Measurements from ENCODE around the gene PIR. TPM values are rescaled to one million over a fixed set of nuclear protein-coding genes. Genes with fewer than 3 reads are reported as not detected.
A peak's percentile ranks its signal among the peaks of the same experiment; 100 is the strongest.

The PIR gene
- total and polyA plus RNA-seq, 9 of the 15 experiments (the other 6 are each of a cell fraction or from before 2014, with no cell fraction given): 7.5 to 29.8 (median 11.5) TPM

DNA sequence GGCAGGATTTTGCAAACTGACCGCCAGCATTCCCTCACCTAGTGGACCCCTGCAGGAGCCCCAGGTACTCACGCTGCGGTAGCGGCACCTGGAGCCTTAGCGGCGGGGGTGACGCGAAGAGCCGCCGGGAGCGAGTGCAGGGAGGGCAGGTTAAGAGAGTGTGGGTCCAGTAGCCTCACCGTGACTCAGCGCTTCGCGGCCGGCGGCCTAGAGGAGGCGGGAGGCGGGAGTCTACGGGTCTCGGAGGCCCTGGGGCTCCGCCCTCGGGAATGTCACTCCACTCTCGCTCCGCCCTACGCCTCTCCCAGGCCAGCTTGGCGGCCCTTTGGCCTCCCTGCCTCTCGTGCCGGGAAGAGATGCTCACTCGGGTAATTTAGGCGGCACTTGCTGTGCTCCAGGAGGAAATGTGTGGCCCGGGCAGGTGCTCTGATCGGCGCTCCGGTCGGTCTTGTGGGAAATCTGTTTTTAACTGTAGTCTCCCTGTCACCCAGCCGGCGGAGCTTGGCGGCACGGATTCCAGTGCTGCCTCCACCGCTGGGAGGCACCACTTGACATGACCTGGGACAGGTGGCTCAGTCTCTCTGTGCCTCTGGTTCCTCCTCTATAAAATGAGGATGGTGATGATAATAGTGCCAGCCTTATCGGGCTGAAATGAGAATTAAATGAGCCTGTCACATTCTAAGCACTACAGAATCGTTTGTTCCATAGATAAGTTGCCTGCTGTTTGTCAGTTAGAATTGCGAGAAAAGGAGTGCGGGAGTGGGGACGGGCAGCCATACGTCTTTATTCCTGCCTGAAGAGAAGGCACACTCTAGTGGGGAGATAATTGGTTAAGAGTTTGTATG, at the start of gene PIR (continued):
- TF ChIP-seq, protein P1, sequence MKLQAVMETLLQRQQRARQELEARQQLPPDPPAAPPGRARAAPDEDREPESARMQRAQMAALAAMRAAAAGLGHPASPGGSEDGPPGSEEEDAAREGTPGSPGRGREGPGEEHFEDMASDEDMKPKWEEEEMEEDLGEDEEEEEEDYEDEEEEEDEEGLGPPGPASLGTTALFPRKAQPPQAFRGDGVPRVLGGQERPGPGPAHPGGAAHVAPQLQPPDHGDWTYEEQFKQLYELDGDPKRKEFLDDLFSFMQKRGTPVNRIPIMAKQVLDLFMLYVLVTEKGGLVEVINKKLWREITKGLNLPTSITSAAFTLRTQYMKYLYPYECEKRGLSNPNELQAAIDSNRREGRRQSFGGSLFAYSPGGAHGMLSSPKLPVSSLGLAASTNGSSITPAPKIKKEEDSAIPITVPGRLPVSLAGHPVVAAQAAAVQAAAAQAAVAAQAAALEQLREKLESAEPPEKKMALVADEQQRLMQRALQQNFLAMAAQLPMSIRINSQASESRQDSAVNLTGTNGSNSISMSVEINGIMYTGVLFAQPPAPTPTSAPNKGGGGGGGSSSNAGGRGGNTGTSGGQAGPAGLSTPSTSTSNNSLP (IDR thresholded peaks at IDR 0.05; ENCODE audit: borderline replicate concordance, low read depth, low read length): no peak
- no peak for TF ChIP-seq HNRNPK (IDR thresholded peaks at IDR 0.05; ENCODE audit: low read depth, low read length, poor library complexity, severe bottlenecking)
- peak; percentile 84 for TF ChIP-seq RBFOX2 (IDR thresholded peaks at IDR 0.05; ENCODE audit: low read depth, low read length)
- TF ChIP-seq DIDO1 (tag; IDR thresholded peaks at IDR 0.05; ENCODE audit: low read depth): no peak
- no peak for TF ChIP-seq PPARD (CRISPR knock-in tag; IDR thresholded peaks at IDR 0.05)
- TF ChIP-seq, protein P2, sequence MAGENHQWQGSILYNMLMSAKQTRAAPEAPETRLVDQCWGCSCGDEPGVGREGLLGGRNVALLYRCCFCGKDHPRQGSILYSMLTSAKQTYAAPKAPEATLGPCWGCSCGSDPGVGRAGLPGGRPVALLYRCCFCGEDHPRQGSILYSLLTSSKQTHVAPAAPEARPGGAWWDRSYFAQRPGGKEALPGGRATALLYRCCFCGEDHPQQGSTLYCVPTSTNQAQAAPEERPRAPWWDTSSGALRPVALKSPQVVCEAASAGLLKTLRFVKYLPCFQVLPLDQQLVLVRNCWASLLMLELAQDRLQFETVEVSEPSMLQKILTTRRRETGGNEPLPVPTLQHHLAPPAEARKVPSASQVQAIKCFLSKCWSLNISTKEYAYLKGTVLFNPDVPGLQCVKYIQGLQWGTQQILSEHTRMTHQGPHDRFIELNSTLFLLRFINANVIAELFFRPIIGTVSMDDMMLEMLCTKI (IDR thresholded peaks at IDR 0.05; ENCODE audit: partially characterized antibody): no peak
- TF ChIP-seq KAT7 (CRISPR knock-in tag; IDR thresholded peaks at IDR 0.05; ENCODE audit: borderline replicate concordance): no peak
- TF ChIP-seq PTRF (tag; IDR thresholded peaks at IDR 0.05): no peak
- TF ChIP-seq, protein P3, sequence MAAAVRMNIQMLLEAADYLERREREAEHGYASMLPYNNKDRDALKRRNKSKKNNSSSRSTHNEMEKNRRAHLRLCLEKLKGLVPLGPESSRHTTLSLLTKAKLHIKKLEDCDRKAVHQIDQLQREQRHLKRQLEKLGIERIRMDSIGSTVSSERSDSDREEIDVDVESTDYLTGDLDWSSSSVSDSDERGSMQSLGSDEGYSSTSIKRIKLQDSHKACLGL (CRISPR knock-in tag; IDR thresholded peaks at IDR 0.05; ENCODE audit: borderline replicate concordance, poor library complexity, severe bottlenecking): no peak
- no peak for TF ChIP-seq ZNF197 (CRISPR knock-in tag; IDR thresholded peaks at IDR 0.05; ENCODE audit: low read depth)
- TF ChIP-seq DNMT1 (IDR thresholded peaks at IDR 0.05): no peak
- TF ChIP-seq CREBBP (IDR thresholded peaks at IDR 0.05; ENCODE audit: low read depth, low read length): no peak
- TF ChIP-seq ZNF121 (CRISPR knock-in tag; conservative IDR thresholded peaks at IDR 0.05): no peak
- TF ChIP-seq HDAC6 (IDR thresholded peaks at IDR 0.05; ENCODE audit: low read depth, low read length): no peak
- TF ChIP-seq, protein P4, sequence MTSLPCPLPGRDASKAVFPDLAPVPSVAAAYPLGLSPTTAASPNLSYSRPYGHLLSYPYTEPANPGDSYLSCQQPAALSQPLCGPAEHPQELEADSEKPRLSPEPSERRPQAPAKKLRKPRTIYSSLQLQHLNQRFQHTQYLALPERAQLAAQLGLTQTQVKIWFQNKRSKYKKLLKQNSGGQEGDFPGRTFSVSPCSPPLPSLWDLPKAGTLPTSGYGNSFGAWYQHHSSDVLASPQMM (CRISPR knock-in tag; IDR thresholded peaks at IDR 0.05): no peak
